ENCODE data around the gene SIGLEC5. TPM values are rescaled to one million over a fixed set of nuclear protein-coding genes. Genes with fewer than 3 reads are reported as not detected.

SIGLEC5 gene
- total and polyA plus RNA-seq, 2 of the 13 experiments (the other 11 are each of a cell fraction or from before 2014, with no cell fraction given), result not detected

DNA sequence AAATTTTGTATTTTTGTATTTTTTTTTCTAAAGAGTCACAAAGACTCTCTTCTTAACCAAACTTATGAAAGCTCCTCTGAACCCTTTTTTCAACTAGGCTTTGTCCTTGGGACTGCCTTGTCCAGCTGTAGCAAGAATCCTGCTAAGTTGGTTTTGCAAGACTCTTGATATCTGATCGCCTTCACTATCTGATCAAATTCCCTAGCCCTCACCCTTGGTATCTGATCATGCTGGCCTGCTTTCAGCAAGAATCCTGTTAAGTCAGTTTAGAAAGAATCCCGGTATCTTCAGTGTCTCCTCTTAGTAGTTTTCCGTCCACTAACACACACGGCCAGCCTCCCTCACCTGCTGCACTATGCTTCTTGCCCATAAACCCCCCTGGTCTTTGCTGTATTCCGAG lies 1.9 kb upstream of the SIGLEC5 start:
- Histone ChIP-seq H4K20me1 (ENCODE audit: insufficient read depth, low read length) (no peaks in the 10 kb centered on the region), H3K79me2 (ENCODE audit: insufficient read depth, low read length) (no peaks in the 10 kb centered on the region), H3K4me2 (ENCODE audit: low read depth, low read length) (no peak overlapping the region), H3K4me3 (replicated peaks in 1 of 3; ENCODE audit: insufficient read depth in 1 of 3, low read depth in 2 of 3, low read length in 3 of 3) (no peak overlapping the region), H2AFZ (ENCODE audit: low read length) (no peak overlapping the region), H3K36me3 (replicated peaks in 1 of 2; ENCODE audit: control insufficient read depth in 1 of 2, insufficient read depth in 2 of 2, low read length in 2 of 2) (no peaks in the 10 kb centered on the region), H3K9me3 (ENCODE audit: low read length) (peaks cover 5% of the 10 kb centered on the region; the same call in 1 of the 2 replicates), H3K9ac (ENCODE audit: insufficient read depth, low read depth, low read length) (no peak overlapping the region), H3K27ac (ENCODE audit: extremely low read length, insufficient read depth, low read length) (no peak overlapping the region), H3K4me1 (ENCODE audit: insufficient read depth, low read length) (no peaks in the 10 kb centered on the region), H3K27me3 (ENCODE audit: control insufficient read depth in 1 of 2, insufficient read depth in 2 of 2, low read length in 2 of 2) (peaks cover 0 to 25% of the 10 kb centered on the region in 2 experiments; a peak in 4 of 5 replicates)
- TF ChIP-seq MAZ (IDR thresholded peaks at IDR 0.05; ENCODE audit: borderline replicate concordance, low read depth, low read length), result no peak
- no peak for TF ChIP-seq MAZ (CRISPR knock-in tag; IDR thresholded peaks at IDR 0.05; ENCODE audit: low read depth)
- TF ChIP-seq IKZF4 (CRISPR knock-in tag; IDR thresholded peaks at IDR 0.05; ENCODE audit: borderline replicate concordance, low read depth, not compliant biosample characterization), result no peak
- TF ChIP-seq MED8 (CRISPR knock-in tag; IDR thresholded peaks at IDR 0.05; ENCODE audit: insufficient replicate concordance), result no peak
- no peak for TF ChIP-seq ZNF550 (CRISPR knock-in tag; IDR thresholded peaks at IDR 0.05; ENCODE audit: borderline replicate concordance)
- TF ChIP-seq, protein P1, sequence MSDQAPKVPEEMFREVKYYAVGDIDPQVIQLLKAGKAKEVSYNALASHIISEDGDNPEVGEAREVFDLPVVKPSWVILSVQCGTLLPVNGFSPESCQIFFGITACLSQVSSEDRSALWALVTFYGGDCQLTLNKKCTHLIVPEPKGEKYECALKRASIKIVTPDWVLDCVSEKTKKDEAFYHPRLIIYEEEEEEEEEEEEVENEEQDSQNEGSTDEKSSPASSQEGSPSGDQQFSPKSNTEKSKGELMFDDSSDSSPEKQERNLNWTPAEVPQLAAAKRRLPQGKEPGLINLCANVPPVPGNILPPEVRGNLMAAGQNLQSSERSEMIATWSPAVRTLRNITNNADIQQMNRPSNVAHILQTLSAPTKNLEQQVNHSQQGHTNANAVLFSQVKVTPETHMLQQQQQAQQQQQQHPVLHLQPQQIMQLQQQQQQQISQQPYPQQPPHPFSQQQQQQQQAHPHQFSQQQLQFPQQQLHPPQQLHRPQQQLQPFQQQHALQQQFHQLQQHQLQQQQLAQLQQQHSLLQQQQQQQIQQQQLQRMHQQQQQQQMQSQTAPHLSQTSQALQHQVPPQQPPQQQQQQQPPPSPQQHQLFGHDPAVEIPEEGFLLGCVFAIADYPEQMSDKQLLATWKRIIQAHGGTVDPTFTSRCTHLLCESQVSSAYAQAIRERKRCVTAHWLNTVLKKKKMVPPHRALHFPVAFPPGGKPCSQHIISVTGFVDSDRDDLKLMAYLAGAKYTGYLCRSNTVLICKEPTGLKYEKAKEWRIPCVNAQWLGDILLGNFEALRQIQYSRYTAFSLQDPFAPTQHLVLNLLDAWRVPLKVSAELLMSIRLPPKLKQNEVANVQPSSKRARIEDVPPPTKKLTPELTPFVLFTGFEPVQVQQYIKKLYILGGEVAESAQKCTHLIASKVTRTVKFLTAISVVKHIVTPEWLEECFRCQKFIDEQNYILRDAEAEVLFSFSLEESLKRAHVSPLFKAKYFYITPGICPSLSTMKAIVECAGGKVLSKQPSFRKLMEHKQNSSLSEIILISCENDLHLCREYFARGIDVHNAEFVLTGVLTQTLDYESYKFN (CRISPR knock-in tag; conservative IDR thresholded peaks at IDR 0.05), result no peak
- TF ChIP-seq ZNF263 (CRISPR knock-in tag; IDR thresholded peaks at IDR 0.05), result no peak
- no peak for TF ChIP-seq ZNF639 (CRISPR knock-in tag; conservative IDR thresholded peaks at IDR 0.05)
- no peak for TF ChIP-seq HDAC2 (CRISPR knock-in tag; IDR thresholded peaks at IDR 0.05)
- no peak for TF ChIP-seq ZNF569 (CRISPR knock-in tag; IDR thresholded peaks at IDR 0.05; ENCODE audit: borderline replicate concordance)
- TF ChIP-seq ZNF331 (CRISPR knock-in tag; IDR thresholded peaks at IDR 0.05), result no peak
- TF ChIP-seq MXI1 (IDR thresholded peaks at IDR 0.05; ENCODE audit: borderline replicate concordance, low read depth, low read length), result no peak
- TF ChIP-seq, protein P2, sequence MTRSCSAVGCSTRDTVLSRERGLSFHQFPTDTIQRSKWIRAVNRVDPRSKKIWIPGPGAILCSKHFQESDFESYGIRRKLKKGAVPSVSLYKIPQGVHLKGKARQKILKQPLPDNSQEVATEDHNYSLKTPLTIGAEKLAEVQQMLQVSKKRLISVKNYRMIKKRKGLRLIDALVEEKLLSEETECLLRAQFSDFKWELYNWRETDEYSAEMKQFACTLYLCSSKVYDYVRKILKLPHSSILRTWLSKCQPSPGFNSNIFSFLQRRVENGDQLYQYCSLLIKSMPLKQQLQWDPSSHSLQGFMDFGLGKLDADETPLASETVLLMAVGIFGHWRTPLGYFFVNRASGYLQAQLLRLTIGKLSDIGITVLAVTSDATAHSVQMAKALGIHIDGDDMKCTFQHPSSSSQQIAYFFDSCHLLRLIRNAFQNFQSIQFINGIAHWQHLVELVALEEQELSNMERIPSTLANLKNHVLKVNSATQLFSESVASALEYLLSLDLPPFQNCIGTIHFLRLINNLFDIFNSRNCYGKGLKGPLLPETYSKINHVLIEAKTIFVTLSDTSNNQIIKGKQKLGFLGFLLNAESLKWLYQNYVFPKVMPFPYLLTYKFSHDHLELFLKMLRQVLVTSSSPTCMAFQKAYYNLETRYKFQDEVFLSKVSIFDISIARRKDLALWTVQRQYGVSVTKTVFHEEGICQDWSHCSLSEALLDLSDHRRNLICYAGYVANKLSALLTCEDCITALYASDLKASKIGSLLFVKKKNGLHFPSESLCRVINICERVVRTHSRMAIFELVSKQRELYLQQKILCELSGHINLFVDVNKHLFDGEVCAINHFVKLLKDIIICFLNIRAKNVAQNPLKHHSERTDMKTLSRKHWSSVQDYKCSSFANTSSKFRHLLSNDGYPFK (CRISPR knock-in tag; IDR thresholded peaks at IDR 0.05; ENCODE audit: borderline replicate concordance), result no peak
- TF ChIP-seq ELF3 (CRISPR knock-in tag; IDR thresholded peaks at IDR 0.05), result no peak
- TF ChIP-seq AKAP8 (CRISPR knock-in tag; IDR thresholded peaks at IDR 0.05), result no peak
- no peak for TF ChIP-seq EED (CRISPR knock-in tag; IDR thresholded peaks at IDR 0.05)
- no peak for TF ChIP-seq ARNT2 (CRISPR knock-in tag; IDR thresholded peaks at IDR 0.05; ENCODE audit: low read depth)
- TF ChIP-seq ASH2L (IDR thresholded peaks at IDR 0.05; ENCODE audit: insufficient read length, low read depth, low read length), result no peak
- no peak for ATAC-seq
- no TSS peak for BruUV-seq (replicated peaks)
- no peak for FAIRE-seq
- intact Hi-C loops (cut with micrococcal nuclease; ENCODE audit: unreplicated experiment), result no loop called here
- ChIA-PET POLR2A (no interaction called here), CTCF (ENCODE audit: low intra/inter-chr PET ratio, low total read pairs) (no interaction called here)
- in situ Hi-C loops (cut with HindIII; ENCODE audit: extremely low pct_ligation_motif_present, low pct_unique_long_range_greater_than_20kb), result loop anchor here (25.0 kb wide), 1 partner anchor 345 kb away; no protein-coding TSS in a partner anchor
- 3% methylated on average over 5 of the region's 5 CpGs for WGBS (ENCODE audit: low lambda C conversion rate)
- no peak for DNase-seq (ENCODE audit: low spot score)
